Mammary epithelial cell (primary cell): ENCODE data around the gene PLXNA1.

Experiments
- EZH2 ChIP-seq: IDR thresholded peaks from 2 replicates; pipeline ENCODE4 v1.6.1; 2012; ENCODE audit warnings: low read length, inconsistent platforms, borderline replicate concordance
- TF ChIP-seq, protein P1 (sequence below), 2 donors: IDR thresholded peaks in 1 of 2; conservative IDR thresholded peaks in 1 of 2; 2 replicates each; pipeline ENCODE4 v1.5.1; 2011 to 2012; ENCODE audit warnings: inconsistent platforms in 2 of 2, low read length in 2 of 2, mild to moderate bottlenecking in 2 of 2, control low read depth in 1 of 2, low read depth in 1 of 2; ENCODE audit not compliant: insufficient read depth in 1 of 2; ENCODE audit errors: extremely low read depth in 1 of 2

DNA sequence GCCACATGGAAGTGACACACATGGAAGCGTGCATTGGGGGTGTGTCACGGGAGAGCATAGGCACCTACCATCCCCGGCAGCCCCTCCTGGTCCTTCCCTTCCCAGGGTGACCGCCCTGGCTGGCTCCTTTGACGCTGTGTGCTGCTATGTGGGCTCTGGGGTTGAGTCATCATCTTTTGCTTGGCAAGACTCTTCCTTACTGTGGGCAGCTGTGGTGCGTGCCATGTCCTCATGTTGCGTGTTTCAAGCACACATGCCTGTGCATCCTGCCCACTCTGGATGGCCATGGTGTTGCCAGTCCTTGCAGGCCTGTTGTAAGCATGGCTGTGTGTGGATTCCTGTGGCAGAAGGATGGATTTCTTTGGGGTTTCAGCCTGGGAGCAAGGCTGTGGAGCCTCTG is 14.0 kb downstream of the PLXNA1 start:
- TF ChIP-seq EZH2, result no peak
- TF ChIP-seq, protein P1, sequence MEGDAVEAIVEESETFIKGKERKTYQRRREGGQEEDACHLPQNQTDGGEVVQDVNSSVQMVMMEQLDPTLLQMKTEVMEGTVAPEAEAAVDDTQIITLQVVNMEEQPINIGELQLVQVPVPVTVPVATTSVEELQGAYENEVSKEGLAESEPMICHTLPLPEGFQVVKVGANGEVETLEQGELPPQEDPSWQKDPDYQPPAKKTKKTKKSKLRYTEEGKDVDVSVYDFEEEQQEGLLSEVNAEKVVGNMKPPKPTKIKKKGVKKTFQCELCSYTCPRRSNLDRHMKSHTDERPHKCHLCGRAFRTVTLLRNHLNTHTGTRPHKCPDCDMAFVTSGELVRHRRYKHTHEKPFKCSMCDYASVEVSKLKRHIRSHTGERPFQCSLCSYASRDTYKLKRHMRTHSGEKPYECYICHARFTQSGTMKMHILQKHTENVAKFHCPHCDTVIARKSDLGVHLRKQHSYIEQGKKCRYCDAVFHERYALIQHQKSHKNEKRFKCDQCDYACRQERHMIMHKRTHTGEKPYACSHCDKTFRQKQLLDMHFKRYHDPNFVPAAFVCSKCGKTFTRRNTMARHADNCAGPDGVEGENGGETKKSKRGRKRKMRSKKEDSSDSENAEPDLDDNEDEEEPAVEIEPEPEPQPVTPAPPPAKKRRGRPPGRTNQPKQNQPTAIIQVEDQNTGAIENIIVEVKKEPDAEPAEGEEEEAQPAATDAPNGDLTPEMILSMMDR (conservative IDR thresholded peaks at IDR 0.05 in 1 of 2, IDR thresholded peaks at IDR 0.05 in 1 of 2; ENCODE audit: extremely low read depth in 1 of 2, insufficient read depth in 1 of 2, low read depth in 1 of 2, low read length in 2 of 2), result no peak
